Transverse colon (tissue), 3 donors: ENCODE results near the gene GOSR1.

ENCODE experiments used
- CTCF ChIP-seq, 5 experiments: fragments of 200-600 bp in 3 of 5; fragments of 450-650 bp in 2 of 5; sonication (generic) in 3 of 5; IDR thresholded peaks; 1 replicate in 2 of 5; 2 replicates in 3 of 5; pipeline ENCODE4 v1.5.1; 2016 to 2017; ENCODE audit warnings: antibody characterized with exemption in 5 of 5, inconsistent platforms in 3 of 5, mild to moderate bottlenecking in 2 of 5, moderate library complexity in 1 of 5
- POLR2A ChIP-seq: fragments of 450-650 bp; IDR thresholded peaks from one replicate; pipeline ENCODE4 v1.6.1; 2016; ENCODE audit warnings: antibody characterized with exemption, mild to moderate bottlenecking, moderate library complexity

GRCh38 chr17:30449480-30449879 is 27.7 kb upstream of the GOSR1 start:
- TF ChIP-seq CTCF (IDR thresholded peaks at IDR 0.05), result no peak
- TF ChIP-seq POLR2A, result no peak
